CD8-positive, alpha-beta memory T cell (primary cell): Measurements from ENCODE around the gene KCTD6. TPM values are rescaled to one million over a fixed set of nuclear protein-coding genes. Genes with fewer than 3 reads are reported as not detected.
A peak's percentile ranks its signal among the peaks of the same experiment; 100 is the strongest.

Experiments
- CTCF ChIA-PET: fragments of 350-600 bp; sonication (Branson Sonifier 250); formaldehyde crosslinking; loops from one replicate; lab custom pipeline; 2021; ENCODE audit warnings: antibody characterized with exemption; lab: Charles Lee
- POLR2A ChIA-PET: fragments of 350-600 bp; sonication (Branson Sonifier 250); formaldehyde crosslinking; loops from one replicate; lab custom pipeline; 2021; ENCODE audit warnings: antibody characterized with exemption; lab: Charles Lee
- DNase-seq, 5 donors: peaks; one replicate each; pipeline versions ENCODE4 v3.0.0 to v3.0.0-alpha.2; 2020 to 2022; ENCODE audit warnings: mixed read lengths in 1 of 5
- H3K27ac ChIP-seq: one replicate; pipeline ENCODE4 v1.7.0; 2013; ENCODE audit warnings: low read depth, mild to moderate bottlenecking, low read length, moderate library complexity
- H3K27me3 ChIP-seq: 2 replicates; pipeline ENCODE4 v1.7.0; 2013; ENCODE audit warnings: low read length, mild to moderate bottlenecking; ENCODE audit not compliant: insufficient read depth, poor library complexity, severe bottlenecking
- H3K36me3 ChIP-seq: 2 replicates; pipeline ENCODE4 v1.7.0; 2013; ENCODE audit warnings: mild to moderate bottlenecking, low read length, moderate library complexity; ENCODE audit not compliant: insufficient read depth
- H3K4me1 ChIP-seq: 2 replicates; pipeline ENCODE4 v1.7.0; 2013; ENCODE audit warnings: mild to moderate bottlenecking, low read length, moderate library complexity; ENCODE audit not compliant: insufficient read depth
- H3K4me3 ChIP-seq: 2 replicates; pipeline ENCODE4 v1.7.0; 2013; ENCODE audit warnings: mild to moderate bottlenecking, low read length
- H3K9me3 ChIP-seq: 2 replicates; pipeline ENCODE4 v1.7.0; 2013; ENCODE audit warnings: mild to moderate bottlenecking, low read length
- H3K27ac Mint-ChIP-seq, 8 donors: one replicate each; pipeline ENCODE4 v1.8.0; 2020 to 2021; ENCODE audit warnings: mixed read lengths in 8 of 8, mild to moderate bottlenecking in 6 of 8, inconsistent platforms in 3 of 8, moderate library complexity in 3 of 8
- H3K27me3 Mint-ChIP-seq, 2 donors: one replicate each; pipeline ENCODE4 v1.8.0; 2020 to 2021; ENCODE audit warnings: mixed read lengths in 2 of 2, mild to moderate bottlenecking in 1 of 2, moderate library complexity in 1 of 2
- H3K36me3 Mint-ChIP-seq, 3 donors: one replicate each; pipeline ENCODE4 v1.8.0; 2020 to 2021; ENCODE audit warnings: mixed read lengths in 3 of 3, inconsistent platforms in 1 of 3, mild to moderate bottlenecking in 1 of 3
- H3K4me1 Mint-ChIP-seq, 3 donors: one replicate each; pipeline ENCODE4 v1.8.0; 2020 to 2021; ENCODE audit warnings: mixed read lengths in 3 of 3, inconsistent platforms in 1 of 3, mild to moderate bottlenecking in 1 of 3
- H3K4me3 Mint-ChIP-seq, 7 donors: one replicate each; pipeline ENCODE4 v1.8.0; 2020 to 2021; ENCODE audit warnings: mixed read lengths in 7 of 7, mild to moderate bottlenecking in 6 of 7, moderate library complexity in 4 of 7, inconsistent platforms in 2 of 7
- H3K9me3 Mint-ChIP-seq, 5 donors: one replicate each; pipeline ENCODE4 v1.8.0; 2020 to 2022; ENCODE audit warnings: mixed read lengths in 5 of 5, mild to moderate bottlenecking in 3 of 5, moderate library complexity in 2 of 5, inconsistent platforms in 1 of 5
- polyA plus RNA-seq: library from polyadenylated mRNA; unstranded; fragments of 300-500 nt; fragmentation: Illumina TruSeq; gene quantifications from one replicate; pipeline ENCODE4 v1.2.3, GENCODE V29; 2021
- total RNA-seq, 2 experiments: library from RNA; stranded (reverse); gene quantifications; one replicate each; pipeline ENCODE4 v1.2.3, GENCODE V29; 2021

The KCTD6 gene
- total RNA-seq, result 1 to 10 TPM; 5.5 to 5.9 TPM
- polyA plus RNA-seq, result 12.2 TPM

GRCh38 chr3:58491506-58492402 lies at the start of gene KCTD6:
Gene KCTD6 (plus strand): TSS chr3:58492096. CDS start chr3:58498756, 6,660 bp downstream.
- no peaks in the 10 kb centered on the region for H3K27me3 Mint-ChIP-seq
- peak within 1 kb of the TSS; percentile 74 to 96 (median 92) for H3K27ac Mint-ChIP-seq
- peak within 1 kb of the TSS; percentile 88 for H3K4me3 ChIP-seq

GRCh38 chr3:58452176-58452575 lies 39.7 kb upstream of the KCTD6 start:
- no peak overlapping the region for H3K27ac ChIP-seq
- H3K4me1 ChIP-seq, result no peaks in the 10 kb centered on the region
- no peak for DNase-seq
- H3K36me3 ChIP-seq, result no peaks in the 10 kb centered on the region
- H3K27me3 ChIP-seq, result no peaks in the 10 kb centered on the region
- Mint-ChIP-seq H3K4me1 (peaks cover 0 to 3% (median 0%) of the 10 kb centered on the region in 3 donors), H3K36me3 (peaks cover 7 to 23% (median 13%) of the 10 kb centered on the region in 3 donors), H3K27me3 (peaks cover 0 to 2% of the 10 kb centered on the region in 2 donors), H3K9me3 (peaks cover 19 to 32% (median 27%) of the 10 kb centered on the region in 5 donors), H3K27ac (no peak overlapping the region), H3K4me3 (no peak overlapping the region)
- CTCF ChIA-PET, result no interaction called here
- no peaks in the 10 kb centered on the region for H3K9me3 ChIP-seq
- POLR2A ChIA-PET, result no interaction called here
- no peak overlapping the region for H3K4me3 ChIP-seq

More at GRCh38 chr3:58491506-58492402, at the start of gene KCTD6:
- CTCF ChIA-PET, result interaction anchor here (0.6 to 5.2 kb wide), 32 partner anchors 9 to 253 kb away, joined by 3 to 57 read pairs (median 4); partner anchors contain the start of genes HTD2, PDHB, PXK and RPP14
- peak; percentile 79 to 87 (median 85) for DNase-seq
- Mint-ChIP-seq H3K4me3 (peak within 1 kb of the TSS; percentile 86 to 99 (median 92)), H3K36me3 (peaks cover 0 to 4% (median 0%) of the 10 kb centered on the region in 3 donors), H3K4me1 (peaks cover 64 to 74% (median 71%) of the 10 kb centered on the region in 3 donors), H3K9me3 (no peaks in the 10 kb centered on the region)
- Histone ChIP-seq H3K36me3 (no peaks in the 10 kb centered on the region), H3K9me3 (no peaks in the 10 kb centered on the region), H3K4me1 (peaks cover 40% of the 10 kb centered on the region), H3K27me3 (no peaks in the 10 kb centered on the region), H3K27ac (peak within 1 kb of the TSS; percentile 53)
- POLR2A ChIA-PET, result interaction anchor here (1.0 to 1.6 kb wide), 5 partner anchors 21 to 186 kb away, joined by 3 to 9 read pairs (median 4); partner anchors contain the start of genes HTD2, PXK and RPP14

DNA sequence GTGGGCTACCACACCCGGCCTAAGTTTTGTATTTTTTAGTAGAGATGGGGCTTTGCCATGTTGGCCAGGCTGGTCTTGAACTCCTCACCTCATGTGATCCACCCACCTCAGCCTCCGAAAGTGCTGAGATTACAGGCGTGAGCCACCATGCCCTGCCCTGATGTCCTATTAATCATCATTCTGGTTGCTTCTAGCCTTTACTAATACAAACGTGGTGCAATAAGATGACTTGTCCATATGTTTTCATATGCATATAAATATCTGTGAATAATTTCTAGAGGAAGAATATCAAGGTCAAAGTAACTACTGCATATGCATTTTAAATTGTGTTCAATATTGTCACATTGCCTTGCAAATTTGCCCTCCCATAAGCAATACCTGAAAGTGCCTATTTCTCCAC lies 32.7 kb upstream of the KCTD6 start:
- H3K4me3 ChIP-seq, result no peak overlapping the region
- Mint-ChIP-seq H3K27me3 (no peaks in the 10 kb centered on the region), H3K27ac (no peak overlapping the region), H3K4me3 (no peak overlapping the region), H3K4me1 (peaks cover 8 to 9% (median 9%) of the 10 kb centered on the region in 3 donors), H3K9me3 (peaks cover 19 to 23% (median 20%) of the 10 kb centered on the region in 5 donors), H3K36me3 (peaks cover 3 to 19% (median 13%) of the 10 kb centered on the region in 3 donors)
- ChIA-PET CTCF (no interaction called here), POLR2A (no interaction called here)
- H3K36me3 ChIP-seq, result no peaks in the 10 kb centered on the region
- no peaks in the 10 kb centered on the region for H3K9me3 ChIP-seq
- no peak for DNase-seq
- no peak overlapping the region for H3K27ac ChIP-seq
- H3K27me3 ChIP-seq, result no peaks in the 10 kb centered on the region
- peaks cover 9% of the 10 kb centered on the region for H3K4me1 ChIP-seq

- Mint-ChIP-seq H3K27me3 (no peaks in the 10 kb centered on the region), H3K4me3 (no peak overlapping the region), H3K36me3 (no peaks in the 10 kb centered on the region), H3K4me1 (peaks cover 9 to 14% (median 10%) of the 10 kb centered on the region in 3 donors), H3K27ac (no peak overlapping the region), H3K9me3 (no peaks in the 10 kb centered on the region)
- no peak for DNase-seq
- no peaks in the 10 kb centered on the region for H3K36me3 ChIP-seq
- no peaks in the 10 kb centered on the region for H3K27me3 ChIP-seq
- H3K9me3 ChIP-seq, result no peaks in the 10 kb centered on the region
- peaks cover 9% of the 10 kb centered on the region for H3K4me1 ChIP-seq
- ChIA-PET POLR2A (no interaction called here), CTCF (no interaction called here)
- no peak overlapping the region for H3K4me3 ChIP-seq
- H3K27ac ChIP-seq, result no peak overlapping the region
Observed at GRCh38 chr3:58462829-58463180, 29.1 kb upstream of the KCTD6 start.

DNA sequence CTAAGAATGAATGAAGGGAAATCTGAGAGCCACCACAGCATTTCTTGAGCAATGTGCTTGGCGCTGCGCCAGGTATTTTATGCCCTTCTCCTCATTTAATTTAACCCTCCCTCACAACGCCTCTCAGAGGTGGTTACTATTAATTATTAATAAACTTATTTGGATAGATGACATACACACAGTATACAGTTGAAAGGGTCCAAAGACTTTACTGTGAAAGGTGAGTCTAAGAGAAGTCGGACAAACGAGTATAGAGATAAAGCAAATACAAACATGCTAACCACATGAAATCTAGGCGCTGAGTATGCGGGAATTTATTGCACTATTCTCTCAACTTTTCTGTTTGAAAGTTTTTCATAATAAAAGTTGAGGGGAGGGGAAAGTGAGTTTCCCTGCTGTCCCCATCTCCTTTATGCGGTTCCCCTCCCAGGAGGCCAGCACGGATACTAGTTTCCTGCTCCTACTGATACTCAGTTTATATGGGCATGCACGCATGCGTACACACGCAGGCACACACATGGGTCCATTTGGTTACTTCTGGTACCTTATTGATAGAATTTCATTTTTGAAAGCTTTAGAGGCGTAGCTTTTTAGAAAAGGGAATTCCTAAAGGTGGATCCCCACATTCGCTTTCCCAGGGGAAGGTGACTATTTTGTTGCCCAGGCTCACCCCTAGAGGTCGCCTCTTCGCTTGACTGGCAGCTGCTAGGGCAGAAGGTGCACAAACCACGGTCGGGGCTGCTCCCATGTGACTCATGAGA lies 28.5 kb upstream of the KCTD6 start:
- Mint-ChIP-seq H3K4me3 (peak overlapping the region in 6 of 7 donors; percentile 6 to 67 (median 52)), H3K9me3 (no peaks in the 10 kb centered on the region), H3K4me1 (peaks cover 9 to 14% (median 10%) of the 10 kb centered on the region in 3 donors), H3K36me3 (no peaks in the 10 kb centered on the region), H3K27ac (peak overlapping the region in 5 of 8 donors; percentile 66 to 88 (median 80)), H3K27me3 (no peaks in the 10 kb centered on the region)
- no peaks in the 10 kb centered on the region for H3K9me3 ChIP-seq
- no peak overlapping the region for H3K4me3 ChIP-seq
- H3K27ac ChIP-seq, result no peak overlapping the region
- POLR2A ChIA-PET, result interaction anchor here (1.3 kb wide), 1 partner anchor 68 kb away, joined by 4 read pairs; no protein-coding TSS in a partner anchor
- no peaks in the 10 kb centered on the region for H3K27me3 ChIP-seq
- H3K36me3 ChIP-seq, result no peaks in the 10 kb centered on the region
- DNase-seq, result peak; percentile 36 to 84 (median 54)
- peaks cover 9% of the 10 kb centered on the region for H3K4me1 ChIP-seq
- CTCF ChIA-PET, result interaction anchor here (0.6 to 1.8 kb wide), 16 partner anchors 8 to 286 kb away, joined by 3 to 10 read pairs (median 4); partner anchors contain the start of genes HTD2, KCTD6, PDHB and RPP14

DNA sequence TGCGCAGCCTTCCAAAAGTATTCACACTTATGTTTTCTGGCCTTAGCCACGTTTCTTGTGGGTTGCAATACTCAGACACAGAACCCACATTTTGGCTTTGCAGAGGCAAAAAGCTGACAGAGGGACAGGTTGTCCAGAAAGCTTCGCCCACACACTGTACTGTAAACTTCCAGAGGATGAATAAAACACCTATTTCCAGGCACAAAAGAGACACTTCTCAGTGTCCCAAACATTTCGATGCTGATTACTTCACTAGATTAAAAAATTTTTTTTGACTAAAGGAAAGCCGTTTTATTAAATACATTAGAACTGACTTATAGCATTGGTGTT lies 28.0 kb upstream of the KCTD6 start:
- no peak overlapping the region for H3K27ac ChIP-seq
- H3K36me3 ChIP-seq, result no peaks in the 10 kb centered on the region
- H3K9me3 ChIP-seq, result no peaks in the 10 kb centered on the region
- no peak overlapping the region for H3K4me3 ChIP-seq
- Mint-ChIP-seq H3K9me3 (no peaks in the 10 kb centered on the region), H3K27ac (peak overlapping the region in 5 of 8 donors; percentile 66 to 88 (median 80)), H3K4me1 (peaks cover 9 to 14% (median 10%) of the 10 kb centered on the region in 3 donors), H3K4me3 (peak overlapping the region in 5 of 7 donors; percentile 6 to 67 (median 49)), H3K36me3 (no peaks in the 10 kb centered on the region), H3K27me3 (no peaks in the 10 kb centered on the region)
- peaks cover 9% of the 10 kb centered on the region for H3K4me1 ChIP-seq
- no peaks in the 10 kb centered on the region for H3K27me3 ChIP-seq
- ChIA-PET CTCF (interaction anchor here (1.0 to 1.8 kb wide), 15 partner anchors 8 to 167 kb away, joined by 3 to 10 read pairs (median 5); partner anchors contain the start of genes HTD2, KCTD6, PDHB and RPP14), POLR2A (interaction anchor here (1.3 kb wide), 1 partner anchor 67 kb away, joined by 4 read pairs; no protein-coding TSS in a partner anchor)
- DNase-seq, result no peak

DNA sequence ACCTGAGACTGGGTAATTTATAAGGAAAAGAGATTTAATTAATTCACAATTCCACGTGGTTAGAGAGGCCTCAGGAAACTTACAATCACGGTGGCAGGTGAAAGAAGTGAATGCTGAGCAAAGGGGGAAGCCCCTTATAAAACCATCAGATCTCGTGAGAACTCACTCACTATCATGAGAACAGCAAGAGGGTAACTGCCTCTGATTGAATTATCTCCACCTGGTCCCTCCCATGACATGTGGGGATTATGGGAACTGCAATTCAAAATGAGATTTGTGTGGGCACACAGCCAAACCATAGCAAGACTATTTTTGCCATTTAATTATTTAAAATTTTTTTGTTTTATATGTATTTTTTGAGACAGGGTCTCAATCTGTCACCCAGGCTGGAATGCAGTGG lies 27.0 kb upstream of the KCTD6 start:
- Mint-ChIP-seq H3K9me3 (no peaks in the 10 kb centered on the region), H3K4me1 (peaks cover 9 to 20% (median 12%) of the 10 kb centered on the region in 3 donors), H3K4me3 (no peak overlapping the region), H3K36me3 (no peaks in the 10 kb centered on the region), H3K27ac (peak overlapping the region in 1 of 8 donors; percentile 51), H3K27me3 (no peaks in the 10 kb centered on the region)
- no peaks in the 10 kb centered on the region for H3K27me3 ChIP-seq
- H3K4me1 ChIP-seq, result peaks cover 9% of the 10 kb centered on the region
- no peak overlapping the region for H3K27ac ChIP-seq
- no peak overlapping the region for H3K4me3 ChIP-seq
- POLR2A ChIA-PET, result no interaction called here
- no peaks in the 10 kb centered on the region for H3K36me3 ChIP-seq
- CTCF ChIA-PET, result interaction anchor here (1.8 kb wide), 2 partner anchors 26 to 27 kb away, joined by 6 to 9 read pairs; partner anchors contain the start of gene KCTD6
- no peaks in the 10 kb centered on the region for H3K9me3 ChIP-seq
- DNase-seq, result no peak
